DMS 273 treated with DMSO at 0.1 percent for 48 hours (cell line): ENCODE results near the gene GPATCH1.
A peak's percentile ranks its signal among the peaks of the same experiment; 100 is the strongest.
"Not testable (repeated sequence)": the region's sequence is repeated elsewhere in the genome, so short reads cannot be mapped to it uniquely, and the experiment has no call there.

Source experiments
- DNase-seq: peaks from one replicate; lab custom pipeline; 2025; lab: John Stamatoyannopoulos, UW

The GPATCH1 gene

GRCh38 chr19:33157906-33158305 lies 76.9 kb downstream of the GPATCH1 start:
- DNase-seq: no peak

GRCh38 chr19:33158365-33158764 lies 77.4 kb downstream of the GPATCH1 start:
- DNase-seq: no peak

- DNase-seq: no peak
Observed at GRCh38 chr19:33159149-33159548, 78.2 kb downstream of the GPATCH1 start.

- DNase-seq: no peak
Observed at GRCh38 chr19:33159893-33160292, 78.9 kb downstream of the GPATCH1 start.

- DNase-seq: no peak
Observed at GRCh38 chr19:33161201-33161600, 80.2 kb downstream of the GPATCH1 start.

GRCh38 chr19:33163481-33163880 lies 82.5 kb downstream of the GPATCH1 start:
- no peak for DNase-seq

- not testable (repeated sequence) for DNase-seq
Observed at GRCh38 chr19:33166037-33166436, 85.1 kb downstream of the GPATCH1 start.

- DNase-seq: no peak
Observed at GRCh38 chr19:33167438-33167837, 86.5 kb downstream of the GPATCH1 start.

GRCh38 chr19:33168528-33168927 lies 87.5 kb downstream of the GPATCH1 start:
- DNase-seq: no peak

GRCh38 chr19:33171222-33171795 lies 90.3 kb downstream of the GPATCH1 start:
- no peak for DNase-seq

- no peak for DNase-seq
Observed at GRCh38 chr19:33171916-33172359, 91.0 kb downstream of the GPATCH1 start.

- DNase-seq: no peak
Observed at GRCh38 chr19:33174186-33174585, 93.2 kb downstream of the GPATCH1 start.

GRCh38 chr19:33175156-33175782 lies 94.3 kb downstream of the GPATCH1 start:
- no peak for DNase-seq

- no peak for DNase-seq
Observed at GRCh38 chr19:33175886-33176669, 95.1 kb downstream of the GPATCH1 start.

- peak; percentile 99 for DNase-seq
Observed at GRCh38 chr19:33176670-33177416, 95.9 kb downstream of the GPATCH1 start.

GRCh38 chr19:33177417-33177979 lies 96.5 kb downstream of the GPATCH1 start:
- DNase-seq: no peak
